NCI-H2107 treated with DMSO at 0.1 percent for 48 hours (cell line): ENCODE data around the gene OR4Q3.
"Not testable (repeated sequence)": the region's sequence is repeated elsewhere in the genome, so short reads cannot be mapped to it uniquely, and the experiment has no call there.

Experiments
- DNase-seq: peaks from one replicate; lab custom pipeline; 2025; ENCODE audit not compliant: unreplicated experiment; lab: John Stamatoyannopoulos, UW

Gene OR4Q3

DNA sequence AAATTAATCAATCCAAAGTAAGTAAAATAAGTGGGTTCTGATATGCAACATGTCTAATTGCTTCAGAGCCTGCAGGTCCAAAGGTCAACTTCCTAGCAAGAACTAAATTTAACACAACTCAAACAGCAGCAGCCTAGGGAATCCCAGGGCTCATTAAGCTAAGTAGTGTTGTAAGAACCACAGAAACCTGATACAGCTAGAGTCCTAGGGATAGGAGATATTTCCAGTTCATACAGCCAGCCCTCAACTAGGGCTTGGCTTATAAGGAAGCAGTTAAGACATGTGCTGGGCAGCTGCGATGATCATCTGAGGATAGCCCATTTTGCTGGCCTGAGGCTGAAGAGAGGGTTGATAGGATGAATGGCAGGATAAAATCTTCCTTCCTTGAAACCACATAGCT lies at the start of gene OR4Q3:
OR4Q3 (plus strand) TSS at position 316 of the 400 bp plus-strand sequence.
- DNase-seq: no peak

DNA sequence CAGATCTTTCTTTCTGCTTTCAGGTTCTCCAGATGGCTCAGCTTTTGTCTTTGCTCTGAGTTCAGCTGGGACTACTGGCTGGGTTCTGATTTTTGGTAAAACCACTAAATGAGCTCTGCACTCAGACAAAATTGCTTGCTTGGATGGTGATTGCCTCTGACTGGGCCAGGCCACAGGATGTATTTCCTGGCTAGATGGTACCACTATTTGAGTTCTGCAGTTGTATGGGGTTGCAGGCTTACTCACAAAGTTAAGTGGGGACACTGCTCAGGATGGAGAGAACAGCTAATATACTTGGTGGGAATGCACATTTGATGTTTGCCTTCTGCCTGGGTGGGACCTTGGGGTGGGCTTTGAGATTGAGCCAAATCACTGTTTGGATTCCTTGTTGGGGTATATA lies 14.0 kb upstream of the OR4Q3 start:
- DNase-seq: no peak

DNA sequence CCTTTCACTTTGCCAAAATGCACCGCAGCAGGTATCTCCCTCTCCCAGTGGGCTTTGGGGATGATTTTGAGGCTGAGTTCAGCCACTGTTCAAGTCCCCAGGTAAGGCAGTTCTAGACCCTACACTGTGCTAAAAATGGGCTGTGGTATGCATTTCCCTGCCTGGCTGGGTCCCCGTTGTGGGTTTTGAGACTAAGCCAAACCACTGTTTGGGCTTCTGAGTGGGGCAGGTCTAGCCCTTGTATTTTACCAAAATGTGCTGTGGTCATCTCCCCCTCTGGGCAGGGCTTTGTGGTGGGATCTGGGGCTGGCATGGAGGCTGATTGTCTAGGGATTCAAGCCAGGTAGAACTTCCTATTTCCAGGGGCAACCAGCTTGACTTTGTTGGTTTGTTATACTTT lies 13.6 kb upstream of the OR4Q3 start:
- DNase-seq: no peak

DNA sequence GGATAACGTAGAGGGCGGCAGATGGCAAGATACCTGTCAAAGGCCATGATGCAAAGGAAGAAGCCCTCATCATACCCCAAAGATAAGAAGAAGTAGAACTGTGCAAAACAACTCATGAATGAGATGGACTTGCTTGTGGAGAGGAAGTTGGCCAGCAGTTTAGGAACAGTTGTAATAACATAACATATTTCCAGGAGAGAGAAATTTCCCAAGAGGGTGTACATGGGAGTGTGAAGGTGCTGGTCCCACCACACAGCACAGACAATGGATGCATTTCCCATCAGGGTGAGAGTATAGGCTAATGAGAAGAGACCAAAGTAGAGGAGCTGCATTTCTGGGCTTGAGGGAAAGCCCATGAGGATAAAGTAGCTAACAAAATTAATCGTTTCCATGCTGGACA lies 9.5 kb upstream of the OR4Q3 start:
- DNase-seq: not testable (repeated sequence)

DNA sequence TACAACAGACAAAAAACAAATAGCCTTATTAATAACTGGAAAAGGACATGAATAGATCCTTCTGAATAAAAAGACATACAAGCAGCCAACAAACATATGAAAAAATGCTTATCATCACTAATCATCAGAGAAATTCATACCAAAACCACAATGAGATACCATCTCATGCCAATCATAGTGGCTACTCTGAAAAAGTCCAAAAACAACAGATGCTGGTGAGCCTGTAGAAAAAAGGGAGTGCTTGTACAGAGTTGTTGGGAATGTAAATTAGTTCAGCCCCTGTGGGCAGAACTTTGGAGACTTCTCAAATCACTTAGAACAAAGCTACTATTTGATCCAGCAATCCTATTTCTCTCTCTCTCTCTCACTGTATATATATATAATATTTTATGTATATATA lies 8.9 kb downstream of the OR4Q3 start:
- DNase-seq: not testable (repeated sequence)

DNA sequence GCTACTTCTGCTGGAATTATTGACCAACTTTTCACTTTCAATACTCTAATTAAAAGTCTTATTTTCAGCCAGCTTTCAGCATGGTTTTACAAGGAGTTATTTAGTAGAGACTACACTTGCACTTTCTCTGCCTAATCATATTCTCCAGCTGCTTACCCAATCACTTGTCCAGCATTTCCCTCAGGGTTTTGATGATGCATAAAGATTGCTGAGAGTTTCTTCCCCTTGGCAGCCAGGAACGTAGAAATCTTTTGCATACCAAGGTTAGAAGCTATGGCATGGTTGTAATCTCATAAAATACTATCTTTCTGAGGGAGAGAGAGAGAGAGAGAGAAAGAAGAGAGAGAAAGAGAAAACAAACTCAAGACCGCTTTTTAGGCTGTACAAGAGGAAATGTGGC lies 10.8 kb downstream of the OR4Q3 start:
- no peak for DNase-seq

DNA sequence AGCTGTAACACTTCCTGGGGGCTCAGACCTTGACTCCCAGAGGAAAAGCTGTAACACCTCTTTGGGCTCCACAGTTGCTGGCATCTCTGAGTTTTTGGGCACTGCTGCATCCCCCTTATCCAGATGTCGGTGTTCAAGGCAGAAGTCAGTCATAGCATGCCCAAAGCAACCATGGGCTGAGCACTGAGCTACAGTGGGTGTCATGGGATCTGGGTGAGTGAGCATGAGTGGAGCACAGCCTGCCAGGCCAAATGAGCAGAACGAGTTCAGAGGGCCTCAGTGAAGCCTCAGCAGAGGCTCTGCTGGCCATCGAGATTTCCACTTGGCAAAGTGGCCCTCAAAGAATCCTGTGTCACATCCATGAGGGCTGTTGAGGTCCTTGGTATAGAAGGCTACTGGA lies 28.1 kb downstream of the OR4Q3 start:
- DNase-seq: not testable (repeated sequence)

DNA sequence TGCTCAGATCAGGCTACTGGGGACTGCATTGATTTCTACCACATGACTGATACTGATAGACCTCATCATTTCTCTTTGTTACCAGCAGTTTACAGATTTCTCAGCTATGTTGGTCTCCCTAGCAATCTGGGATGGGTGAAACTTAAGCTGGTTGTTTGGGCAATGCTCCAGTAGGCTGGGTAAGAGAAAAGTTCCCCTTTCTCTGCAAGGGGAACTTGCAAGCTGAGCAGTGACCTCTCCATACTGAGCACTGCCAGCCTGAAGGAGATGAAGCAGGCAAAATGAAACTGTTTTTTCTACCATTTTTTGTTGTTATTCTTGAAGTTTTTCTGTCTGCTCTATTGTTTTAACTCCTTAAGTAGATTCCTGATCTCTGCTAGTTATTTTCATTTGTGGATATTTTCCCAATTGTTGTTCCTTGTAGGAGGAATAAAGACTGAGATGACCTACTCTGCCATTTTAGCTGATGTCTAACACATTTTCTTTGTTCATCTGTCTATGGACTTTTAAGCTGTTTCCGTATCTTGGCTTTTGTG lies 28.6 kb downstream of the OR4Q3 start:
- DNase-seq: no peak

DNA sequence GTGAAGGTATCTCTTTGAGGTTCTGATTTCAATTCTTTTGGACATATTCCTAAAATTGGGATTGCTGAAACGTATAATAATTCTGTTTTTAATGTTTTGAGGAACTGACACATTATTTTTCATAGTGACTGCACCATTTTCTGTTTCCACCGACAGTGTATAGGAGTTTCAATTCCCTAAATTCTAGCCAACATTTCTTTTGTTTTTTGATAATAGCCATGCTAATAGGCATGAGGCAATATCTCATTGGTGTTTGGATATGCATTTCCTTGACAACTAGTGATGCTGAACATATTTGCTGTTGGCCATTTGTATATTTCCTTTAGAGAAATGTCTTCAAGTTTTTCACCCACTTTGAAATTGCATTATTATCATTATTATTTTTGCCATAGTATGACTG lies 29.1 kb downstream of the OR4Q3 start:
- DNase-seq: not testable (repeated sequence)

DNA sequence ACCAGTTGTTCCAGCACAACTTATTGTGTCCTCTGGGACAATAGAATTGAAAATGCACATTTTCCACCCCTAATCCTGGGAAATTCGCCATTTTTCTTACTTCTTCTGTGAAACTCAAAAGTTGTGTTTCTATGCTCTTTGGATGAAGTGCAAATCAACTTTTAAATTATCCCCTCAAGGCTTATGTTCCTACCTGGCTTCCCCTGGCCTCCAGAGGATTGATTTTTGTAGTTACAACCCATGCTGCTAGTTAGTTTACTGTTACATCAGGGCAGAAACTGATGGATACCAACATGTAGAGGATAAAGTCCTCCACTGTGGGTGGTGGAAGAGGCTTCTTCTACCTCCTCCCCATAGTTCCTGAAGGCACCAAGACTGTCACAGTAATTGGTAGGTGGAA lies 29.8 kb downstream of the OR4Q3 start, which contains the start of gene OR4M1:
OR4M1 (plus strand) TSS at position 301 of the 400 bp plus-strand sequence. CDS start 6,819 bp downstream, outside the sequence.
- DNase-seq: not testable (repeated sequence)

DNA sequence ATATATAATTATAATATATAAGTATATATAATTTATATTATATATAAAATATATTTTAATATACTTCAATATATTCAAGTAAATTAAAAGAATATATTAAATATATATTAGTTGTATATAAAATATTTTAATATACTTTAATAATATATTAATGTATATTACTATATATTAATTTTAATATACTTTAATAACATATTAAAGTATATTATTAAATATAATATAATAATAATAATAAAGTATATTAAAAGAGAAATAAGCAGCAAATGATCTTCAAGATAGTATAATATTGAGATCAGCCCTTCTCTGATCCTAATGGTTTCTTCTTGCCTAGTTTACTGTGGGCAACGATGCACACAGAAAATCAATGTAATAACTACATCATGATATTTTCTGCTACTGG lies 32.2 kb downstream of the OR4Q3 start:
- no peak for DNase-seq

DNA sequence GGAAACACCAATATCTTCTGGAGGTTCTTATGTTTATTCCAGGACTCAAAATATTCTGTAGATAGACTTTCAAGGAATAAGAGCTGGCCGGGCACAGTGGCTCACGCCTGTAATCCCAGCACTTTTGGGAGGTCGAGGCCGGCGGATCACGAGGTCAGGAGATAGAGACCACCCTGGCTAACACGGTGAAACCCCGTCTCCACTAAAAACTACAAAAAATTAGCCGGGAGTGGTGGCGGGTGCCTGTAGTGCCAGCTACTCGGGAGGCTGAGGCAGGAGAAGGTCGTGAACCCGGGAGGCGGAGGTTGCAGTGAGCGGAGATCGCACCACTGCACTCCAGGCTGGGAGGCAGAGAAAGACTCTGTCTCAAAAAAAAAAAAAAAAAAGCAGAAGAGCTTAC lies 42.5 kb downstream of the OR4Q3 start:
- DNase-seq: not testable (repeated sequence)

DNA sequence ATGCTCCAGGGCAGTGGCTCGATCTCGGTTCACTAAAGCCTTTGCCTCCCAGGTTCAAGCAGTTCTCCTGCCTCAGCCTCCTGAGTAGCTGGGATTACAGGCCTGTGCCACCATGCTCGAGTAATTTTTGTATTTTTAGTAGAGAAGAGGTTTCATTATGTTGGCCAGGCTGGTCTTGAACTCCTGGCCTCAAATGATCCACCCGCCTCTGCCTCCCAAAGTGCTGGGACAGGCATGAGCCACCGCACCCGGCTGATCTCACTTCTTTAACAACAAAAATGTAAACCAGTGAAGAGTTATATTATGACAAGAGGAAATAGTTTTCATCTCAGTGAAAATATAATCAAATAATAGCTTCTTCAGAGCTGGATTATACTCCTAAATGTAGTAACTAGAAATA lies 43.9 kb downstream of the OR4Q3 start:
- not testable (repeated sequence) for DNase-seq

DNA sequence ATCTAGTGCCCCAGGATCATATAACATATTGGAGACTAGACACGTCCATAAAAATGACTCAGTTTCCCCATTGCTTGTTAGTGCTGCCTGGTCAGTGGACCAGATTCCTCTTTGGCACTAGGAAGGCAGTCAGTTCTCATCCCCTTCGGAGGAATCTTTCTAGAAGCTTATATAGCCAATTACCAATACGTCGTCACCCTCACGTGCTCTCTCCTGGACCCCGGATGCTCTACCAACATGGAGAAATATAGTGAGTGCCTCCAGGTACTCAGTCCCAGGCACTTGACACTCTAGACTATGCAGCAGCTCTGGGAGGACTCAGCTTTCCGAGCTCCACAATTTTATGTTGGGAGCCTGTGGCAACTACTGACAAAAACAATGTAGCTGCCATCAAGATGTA lies 44.8 kb downstream of the OR4Q3 start:
- DNase-seq: not testable (repeated sequence)

DNA sequence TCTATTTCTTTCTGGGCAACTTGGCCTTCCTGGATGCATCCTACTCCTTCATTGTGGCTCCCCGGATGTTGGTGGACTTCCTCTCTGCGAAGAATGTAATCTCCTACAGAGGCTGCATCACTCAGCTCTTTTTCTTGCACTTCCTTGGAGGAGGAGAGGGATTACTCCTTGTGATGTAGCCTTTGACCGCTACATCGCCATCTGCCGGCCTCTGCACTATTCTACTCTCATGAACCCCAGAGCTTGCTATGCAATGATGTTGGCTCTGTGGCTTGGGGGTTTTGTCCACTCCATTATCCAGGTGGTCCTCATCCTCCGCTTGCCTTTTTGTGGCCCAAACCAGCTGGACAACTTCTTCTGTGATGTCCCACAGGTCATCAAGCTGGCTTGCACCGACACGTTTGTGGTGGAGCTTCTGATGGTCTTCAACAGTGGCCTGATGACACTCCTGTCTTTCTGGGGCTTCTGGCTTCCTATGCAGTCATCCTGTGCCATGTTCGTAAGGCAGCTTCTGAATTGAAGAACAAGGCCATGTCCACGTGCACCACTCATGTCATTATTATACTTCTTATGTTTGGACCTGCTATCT lies 53.2 kb downstream of the OR4Q3 start:
- not testable (repeated sequence) for DNase-seq
